ENCODE data around the gene TTLL8.

TTLL8 gene

DNA sequence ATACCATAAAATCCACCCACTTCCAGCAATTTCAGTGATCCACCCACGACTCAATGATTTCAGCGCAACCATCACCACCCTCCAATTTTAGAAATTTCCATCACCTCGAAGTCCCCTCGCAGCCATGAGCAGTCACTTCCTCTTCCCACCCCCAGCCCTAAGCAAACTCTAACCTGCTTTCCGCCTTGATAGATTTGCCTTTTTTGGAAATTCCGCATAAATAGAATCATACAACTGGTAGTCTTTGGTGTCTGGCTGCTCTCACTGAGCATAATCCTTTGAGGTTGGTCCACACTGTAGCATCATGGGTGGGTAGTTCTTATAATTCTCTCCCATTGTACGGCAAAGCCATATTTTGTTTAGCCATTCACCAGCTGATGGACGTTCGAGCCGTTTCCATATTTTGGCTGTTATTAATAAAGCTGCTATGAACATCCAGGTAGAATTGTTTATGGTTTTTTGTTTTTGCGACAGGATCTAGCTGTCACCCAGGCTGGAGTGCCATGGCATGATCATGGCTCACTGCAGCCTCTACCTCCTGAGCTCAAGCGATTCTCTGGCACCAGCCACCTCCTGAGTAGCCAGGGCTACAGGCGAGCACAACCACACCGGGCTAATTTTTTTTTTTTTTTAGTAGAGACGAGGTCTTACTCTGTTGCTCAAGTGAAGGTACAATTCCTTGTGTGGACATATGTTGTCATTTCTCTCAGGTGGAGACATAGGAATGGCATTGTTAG is 81.5 kb downstream of the TTLL8 start:
- no peak for DNase-seq

DNA sequence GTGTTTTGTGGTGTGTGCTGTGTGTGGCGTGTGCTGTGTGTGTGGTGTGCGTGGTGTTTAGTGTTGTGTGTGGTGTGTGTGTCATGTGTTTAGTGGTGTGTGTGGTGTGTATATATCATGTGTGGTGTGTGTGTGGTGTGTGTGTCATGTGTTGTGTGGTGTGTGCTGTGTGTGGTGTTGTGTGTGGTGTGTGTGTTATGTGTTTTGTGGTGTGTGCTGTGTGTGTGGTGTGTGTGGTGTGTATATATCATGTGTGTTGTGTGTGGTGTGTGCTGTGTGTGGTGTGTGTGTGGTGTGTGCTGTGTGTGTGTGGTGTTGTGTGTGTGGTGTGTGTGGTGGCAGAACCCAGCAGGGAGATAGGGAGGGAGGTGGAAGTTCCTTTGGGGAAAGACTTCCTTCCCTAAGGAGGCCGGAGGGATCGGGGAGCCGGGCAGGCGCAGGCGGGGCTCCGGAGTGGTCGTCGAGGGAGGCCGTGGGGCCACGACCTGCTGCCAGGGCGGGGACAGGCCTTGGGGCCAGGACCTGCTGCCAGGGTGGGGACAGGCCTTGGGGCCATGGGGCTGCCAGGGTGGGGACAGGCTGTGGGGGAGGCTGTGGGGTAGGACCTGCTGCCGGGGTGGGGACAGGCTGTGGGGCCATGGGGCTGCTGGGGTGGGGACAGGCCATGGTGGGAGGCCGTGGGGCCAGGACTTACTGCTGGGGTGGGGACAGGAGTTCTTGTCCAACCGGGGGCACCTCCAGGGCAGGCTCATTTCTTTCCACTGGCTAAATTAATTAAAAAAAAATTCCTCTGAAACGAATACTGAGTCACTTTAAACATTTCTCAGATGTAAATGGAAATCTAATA is 82.3 kb downstream of the TTLL8 start:
- DNase-seq = no peak

DNA sequence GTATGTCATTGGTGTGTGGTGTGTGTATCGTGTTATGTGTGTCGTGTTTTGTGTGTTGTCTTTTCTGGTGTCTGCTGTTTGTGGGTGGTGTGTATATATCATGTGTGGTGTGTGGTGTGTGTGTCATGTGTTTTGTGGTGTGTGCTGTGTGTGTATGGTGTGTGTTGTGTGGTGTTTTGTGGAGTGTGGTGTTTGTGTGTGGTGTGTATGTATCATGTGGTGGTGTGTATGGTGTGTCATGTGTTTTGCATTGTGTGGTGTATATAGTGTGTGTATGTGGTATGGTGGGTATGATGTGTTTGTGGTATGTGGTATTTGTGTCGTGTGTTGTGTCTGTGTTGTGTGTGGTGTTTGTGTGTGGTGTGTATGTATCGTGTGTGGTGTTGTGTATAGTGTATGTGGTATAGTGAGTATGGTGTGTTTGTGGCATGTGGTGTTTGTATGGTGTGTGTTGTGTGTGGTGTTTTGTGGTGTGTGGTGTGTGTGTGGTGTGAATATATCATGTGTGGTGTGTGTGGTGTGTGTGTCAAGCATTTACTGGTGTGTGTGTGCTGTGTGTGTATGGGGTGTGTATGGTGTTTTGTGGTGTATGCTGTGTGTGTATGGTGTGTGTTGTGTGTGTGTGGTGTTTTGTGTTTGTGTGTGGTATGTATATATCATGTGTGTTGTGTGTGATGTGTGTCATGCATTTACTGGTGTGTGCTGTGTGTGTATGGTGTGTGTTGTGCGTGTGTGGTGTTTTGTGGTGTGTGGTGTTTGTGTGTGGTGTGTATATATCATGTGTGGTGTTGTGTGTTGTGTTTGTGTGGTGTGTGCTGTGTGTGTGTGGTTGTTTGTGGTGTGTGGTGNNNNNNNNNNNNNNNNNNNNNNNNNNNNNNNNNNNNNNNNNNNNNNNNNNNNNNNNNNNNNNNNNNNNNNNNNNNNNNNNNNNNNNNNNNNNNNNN is 84.8 kb downstream of the TTLL8 start:
- DNase-seq = no peak

DNA sequence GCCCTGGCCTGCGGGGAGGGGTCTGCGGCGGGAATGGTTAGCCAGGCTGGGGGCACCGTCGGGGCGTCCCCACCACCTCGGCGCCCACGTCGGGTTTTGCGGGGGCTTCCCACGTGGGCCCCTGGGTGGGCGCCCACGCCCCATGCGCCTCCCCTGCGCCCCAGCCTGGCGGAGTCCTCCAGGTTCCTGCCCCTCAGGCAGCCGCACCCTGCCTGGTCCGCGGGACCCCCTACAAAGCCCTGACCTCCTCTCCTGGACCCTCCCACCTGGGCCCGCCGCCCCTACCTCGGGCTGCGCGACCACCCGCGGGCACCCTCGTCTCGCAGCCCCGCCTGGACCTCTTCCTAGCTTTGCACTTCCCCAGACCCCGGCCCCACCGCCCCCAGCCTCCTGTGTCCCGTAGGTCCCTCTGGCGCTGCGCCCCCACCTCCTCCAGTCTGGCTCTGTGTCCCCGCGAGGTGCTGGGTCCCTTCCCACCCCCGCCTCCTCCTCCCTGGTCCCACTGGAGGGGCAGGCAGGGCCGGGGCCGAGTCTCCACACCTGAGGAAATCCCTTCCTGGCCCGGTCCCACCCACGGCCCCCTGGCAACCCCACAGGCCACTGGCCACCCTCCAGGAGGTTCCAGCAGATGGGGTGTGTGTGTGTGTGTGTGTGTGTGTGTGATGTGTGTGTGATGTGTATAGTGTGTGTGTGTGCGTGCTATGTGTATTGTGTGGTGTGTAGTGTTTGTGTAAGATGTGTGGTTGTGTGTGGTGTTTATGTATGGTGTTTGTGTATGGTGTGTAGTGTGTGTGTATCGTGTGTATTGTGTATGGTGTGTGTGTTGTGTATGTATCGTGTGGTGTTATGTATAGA is 85.7 kb downstream of the TTLL8 start:
- no peak for DNase-seq

DNA sequence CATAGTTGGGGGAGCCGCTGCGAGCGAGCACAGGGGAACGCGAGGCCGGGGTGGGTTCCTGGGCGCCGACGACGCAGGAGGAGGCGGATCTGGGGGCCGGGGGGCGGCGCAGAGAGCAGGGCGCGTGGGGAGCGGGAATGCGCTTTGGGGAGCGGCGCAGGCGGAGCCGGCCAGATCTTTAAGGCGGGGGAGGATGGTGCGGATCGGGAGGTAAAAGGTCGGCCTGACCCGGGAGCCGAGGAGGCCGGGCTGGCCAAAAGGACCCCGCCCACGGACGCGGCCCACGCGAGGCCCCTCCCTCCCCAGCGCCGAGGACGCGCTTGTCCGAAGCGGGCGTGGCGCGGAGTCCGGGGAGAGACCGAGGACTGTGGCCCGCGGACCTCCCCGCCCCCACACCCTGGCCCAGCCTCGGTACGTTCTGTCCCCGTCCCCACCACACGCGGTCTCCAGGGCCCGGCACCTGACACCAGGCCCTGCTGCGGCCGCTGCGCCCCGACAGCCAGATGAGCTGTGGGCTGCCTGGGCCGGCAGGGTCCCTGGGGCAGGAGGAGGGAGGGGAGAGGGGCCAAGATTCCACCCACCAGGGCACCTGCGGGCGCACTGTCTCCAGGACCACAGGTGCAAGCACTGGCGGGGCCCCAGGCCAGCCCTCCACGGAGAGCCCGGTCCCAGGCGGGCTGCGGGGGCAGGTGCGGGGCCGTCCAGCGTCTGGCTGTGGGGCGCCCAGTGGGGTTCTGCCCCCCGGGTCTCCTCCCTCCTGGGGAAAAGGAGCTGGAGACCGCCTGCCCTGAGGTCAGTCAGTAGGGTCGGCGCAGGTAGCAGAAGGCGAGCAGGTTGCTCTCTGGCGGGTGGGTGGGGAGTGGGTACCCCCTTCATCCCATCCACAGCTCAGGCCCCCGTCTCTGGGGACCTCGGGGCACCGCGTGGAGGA is 86.6 kb downstream of the TTLL8 start:
- DNase-seq = no peak

DNA sequence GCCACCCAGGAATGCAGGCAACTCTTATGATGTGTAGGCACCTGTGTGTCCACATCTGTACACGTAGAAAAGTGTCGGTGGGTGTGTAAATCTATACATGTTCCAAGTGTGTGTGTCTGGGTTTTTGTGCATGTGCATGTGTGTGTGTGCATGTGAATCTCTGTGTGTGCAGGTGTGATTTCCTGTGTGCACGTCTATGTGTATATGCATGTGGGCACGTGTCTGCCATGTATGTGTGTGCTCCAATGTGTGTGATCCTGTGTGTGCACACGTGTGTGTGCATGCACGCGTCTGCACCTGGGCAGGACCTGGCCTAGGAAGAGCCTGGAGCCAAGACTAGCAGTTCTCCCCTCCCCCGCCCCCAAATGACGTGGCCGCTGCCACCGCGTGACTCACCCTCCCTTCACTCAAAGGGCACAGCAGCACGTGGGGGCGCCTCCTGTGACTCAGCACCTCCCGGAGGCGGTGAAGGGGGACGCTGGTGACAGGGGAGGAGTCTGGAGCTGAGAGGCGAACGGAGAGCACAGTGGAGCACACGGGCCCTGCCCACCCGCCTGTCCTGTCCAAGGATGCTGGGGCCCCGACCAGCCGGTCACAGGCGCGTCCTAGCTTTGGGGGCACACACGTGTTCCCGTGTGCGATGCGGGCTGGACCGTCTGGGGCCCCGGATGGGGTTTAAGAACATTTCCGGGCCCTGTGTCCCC is 87.4 kb downstream of the TTLL8 start:
- no peak for DNase-seq

DNA sequence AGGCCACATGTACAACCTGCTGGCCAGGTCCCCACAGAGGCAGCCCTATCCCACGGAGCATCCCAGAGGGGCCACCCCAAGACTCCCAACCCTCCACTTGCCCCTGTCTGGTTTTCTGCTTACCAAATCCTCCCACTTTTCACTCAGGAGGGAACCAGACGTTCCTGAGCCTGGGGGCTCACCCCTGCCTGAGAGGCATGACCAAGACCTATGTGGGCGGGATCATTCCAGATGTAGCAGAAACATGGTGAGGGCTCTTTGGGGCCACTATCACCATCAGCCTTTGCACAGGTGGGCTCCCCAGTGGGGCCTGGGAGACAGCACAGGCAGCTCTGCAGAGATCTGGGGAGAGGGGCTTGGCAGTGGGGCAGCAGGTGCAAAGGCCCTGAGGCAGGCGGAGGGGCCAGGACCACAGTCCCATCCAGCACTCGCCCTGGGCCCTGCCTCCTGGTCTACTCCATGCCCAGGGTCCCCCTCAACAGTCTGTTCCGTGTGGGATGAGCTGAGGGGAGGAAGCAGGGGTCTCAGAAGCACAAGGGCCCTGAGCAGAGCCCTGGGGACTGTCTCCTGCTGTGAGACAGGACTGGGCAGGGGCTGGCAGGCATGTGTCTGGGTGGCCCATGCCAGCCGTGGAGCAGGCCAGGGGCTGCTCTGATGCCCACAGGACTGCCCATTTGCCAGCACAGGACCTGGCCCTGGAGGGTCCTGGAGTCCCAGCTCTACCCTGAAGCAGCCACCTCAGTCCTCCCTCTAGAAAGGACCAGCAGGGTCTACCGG is 88.2 kb downstream of the TTLL8 start:
- no peak for DNase-seq

DNA sequence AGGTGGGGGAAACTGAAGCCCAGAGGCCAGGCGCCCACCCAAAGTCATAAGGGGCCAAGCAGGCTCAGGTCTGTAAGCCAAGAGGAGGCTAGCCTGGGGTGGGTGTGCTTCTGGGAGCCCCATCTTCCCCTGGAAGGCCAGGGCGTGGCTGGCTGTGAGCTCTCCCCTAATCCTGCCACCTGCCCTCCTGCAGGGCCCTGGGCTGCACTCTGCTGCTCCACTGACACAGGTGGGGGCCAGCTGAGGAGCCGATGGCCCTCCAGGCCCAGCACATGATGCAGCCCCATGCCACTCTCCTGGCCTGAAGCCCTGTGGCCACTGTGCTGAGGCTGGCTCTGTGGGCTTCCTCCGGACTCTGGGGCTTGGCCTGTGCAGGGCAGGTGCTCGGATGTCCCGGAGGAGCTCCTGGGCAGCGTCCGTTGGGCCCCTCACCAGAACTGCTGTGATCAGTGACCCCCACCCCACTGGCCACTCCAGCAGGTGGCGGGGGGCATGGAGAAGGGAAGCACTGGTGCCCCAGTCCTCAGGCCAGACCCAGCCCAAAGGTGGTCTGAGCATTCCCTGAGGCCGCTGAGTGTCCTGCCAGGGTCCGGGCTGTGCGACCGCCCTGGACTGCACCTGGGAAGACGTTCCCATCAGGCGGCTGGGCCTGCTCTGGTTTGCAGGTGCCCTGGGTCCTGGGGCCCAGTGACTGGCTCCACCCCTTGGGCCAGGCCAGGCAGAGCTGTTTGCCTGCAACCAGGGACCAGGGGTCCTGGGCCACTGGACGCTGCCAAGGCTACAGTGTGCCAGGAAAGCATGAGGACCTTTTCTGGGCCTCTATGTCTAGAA is 89.1 kb downstream of the TTLL8 start:
- no peak for DNase-seq
